Measurements from ENCODE around the gene MAN2A1. TPM values are rescaled to one million over a fixed set of nuclear protein-coding genes. Genes with fewer than 3 reads are reported as not detected.

The MAN2A1 gene
- total RNA-seq, 4 donors from 2014 or later = 53.1 to 83.6 (median 59.3) TPM

- no peak overlapping the region for H3K4me3 ChIP-seq (replicated peaks in 1 of 3)
- WGBS, 2 donors = 80 to 92% methylated on average over 5 of the region's 5 CpGs
- no peaks in the 10 kb centered on the region for H3K4me1 ChIP-seq
- intact Hi-C loops (cut with DNase I) = no loop called here
- TF ChIP-seq, protein P1, sequence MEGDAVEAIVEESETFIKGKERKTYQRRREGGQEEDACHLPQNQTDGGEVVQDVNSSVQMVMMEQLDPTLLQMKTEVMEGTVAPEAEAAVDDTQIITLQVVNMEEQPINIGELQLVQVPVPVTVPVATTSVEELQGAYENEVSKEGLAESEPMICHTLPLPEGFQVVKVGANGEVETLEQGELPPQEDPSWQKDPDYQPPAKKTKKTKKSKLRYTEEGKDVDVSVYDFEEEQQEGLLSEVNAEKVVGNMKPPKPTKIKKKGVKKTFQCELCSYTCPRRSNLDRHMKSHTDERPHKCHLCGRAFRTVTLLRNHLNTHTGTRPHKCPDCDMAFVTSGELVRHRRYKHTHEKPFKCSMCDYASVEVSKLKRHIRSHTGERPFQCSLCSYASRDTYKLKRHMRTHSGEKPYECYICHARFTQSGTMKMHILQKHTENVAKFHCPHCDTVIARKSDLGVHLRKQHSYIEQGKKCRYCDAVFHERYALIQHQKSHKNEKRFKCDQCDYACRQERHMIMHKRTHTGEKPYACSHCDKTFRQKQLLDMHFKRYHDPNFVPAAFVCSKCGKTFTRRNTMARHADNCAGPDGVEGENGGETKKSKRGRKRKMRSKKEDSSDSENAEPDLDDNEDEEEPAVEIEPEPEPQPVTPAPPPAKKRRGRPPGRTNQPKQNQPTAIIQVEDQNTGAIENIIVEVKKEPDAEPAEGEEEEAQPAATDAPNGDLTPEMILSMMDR (IDR thresholded peaks at IDR 0.05) = no peak
- no peak for TF ChIP-seq POLR2A (IDR thresholded peaks at IDR 0.05)
- H3K9me3 ChIP-seq = no peaks in the 10 kb centered on the region
- no peaks in the 10 kb centered on the region for H3K27me3 ChIP-seq
- no peak overlapping the region for H3K27ac ChIP-seq
- no peaks in the 10 kb centered on the region for H3K36me3 ChIP-seq
- no peak for DNase-seq
These were observed 21.5 kb upstream of the MAN2A1 start for GRCh38 chr5:109668237-109668636.

DNA sequence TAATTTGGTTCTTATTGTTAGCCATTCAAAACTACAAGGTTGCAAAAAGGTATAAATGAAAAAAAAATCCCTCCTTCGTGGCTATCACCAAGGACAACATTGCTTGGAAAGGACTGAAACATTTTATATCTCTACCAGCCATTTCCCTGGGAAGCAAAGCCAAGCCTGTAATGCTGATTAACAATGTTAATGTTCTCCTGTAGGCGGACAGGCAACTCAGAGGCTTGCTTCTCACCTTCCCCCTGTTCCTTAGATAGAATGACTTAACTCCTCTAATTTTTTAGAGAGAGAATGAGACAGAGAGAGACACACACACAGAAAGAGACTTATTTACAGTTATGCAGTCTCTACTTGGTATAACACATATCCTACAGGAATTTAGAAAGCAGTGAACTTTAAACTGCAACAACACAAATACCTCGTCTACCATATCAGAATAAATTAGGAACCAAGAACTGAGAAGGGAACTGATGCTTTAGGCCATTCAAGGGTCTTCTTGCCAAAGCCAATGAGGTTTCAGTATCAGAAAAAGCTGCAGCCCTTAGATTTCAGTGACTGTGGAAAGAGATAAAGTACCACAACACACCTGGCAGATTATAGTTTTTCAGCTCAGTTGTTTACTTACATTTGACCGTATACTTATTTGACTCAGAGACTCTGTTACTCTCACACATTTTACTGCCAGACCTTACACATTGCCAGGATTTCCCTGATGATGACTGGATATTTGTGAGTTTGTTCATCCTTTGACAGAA lies 20.9 kb upstream of the MAN2A1 start:
- H3K4me3 ChIP-seq (replicated peaks in 1 of 3) = no peak overlapping the region
- intact Hi-C loops (cut with DNase I) = no loop called here
- no peak for TF ChIP-seq POLR2A (IDR thresholded peaks at IDR 0.05)
- TF ChIP-seq, protein P1 (IDR thresholded peaks at IDR 0.05) = no peak

DNA sequence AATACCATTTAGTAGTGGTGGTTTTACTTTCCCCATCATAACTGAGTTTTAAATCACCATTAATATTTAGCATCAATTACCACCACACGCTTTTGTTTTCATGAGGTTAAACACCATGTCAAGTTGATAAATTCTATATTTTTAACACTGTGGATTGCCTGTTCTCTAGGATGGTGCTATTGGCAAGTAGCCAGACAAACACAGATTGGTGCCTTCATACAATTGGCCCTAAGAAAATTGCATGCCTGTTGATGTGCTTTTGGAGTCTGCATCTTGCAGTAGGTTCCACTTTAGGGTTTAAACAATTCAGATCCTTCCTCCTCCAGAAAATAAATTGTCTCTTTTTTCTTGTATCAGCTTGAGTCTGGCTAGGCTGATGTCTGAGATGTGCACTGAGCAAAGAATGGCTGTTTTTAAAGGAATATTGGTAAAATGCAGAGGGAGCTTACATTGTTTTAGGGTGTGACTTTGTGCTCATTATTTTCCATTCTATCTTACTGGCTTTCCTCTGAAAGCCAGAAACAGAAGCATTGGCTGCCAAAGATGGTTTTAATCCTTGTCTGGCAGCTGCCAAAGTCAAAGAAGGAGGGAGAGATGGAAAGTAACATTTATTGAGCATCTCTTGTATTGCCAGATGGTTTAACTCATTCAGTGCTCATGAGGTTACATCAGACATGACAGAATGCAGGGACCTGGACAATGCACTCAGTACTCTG lies 19.6 kb upstream of the MAN2A1 start:
- H3K27ac ChIP-seq = no peak overlapping the region
- no peaks in the 10 kb centered on the region for H3K36me3 ChIP-seq
- 84 to 95% methylated on average over 1 of the region's 1 CpG for WGBS, 2 donors
- H3K9me3 ChIP-seq = no peaks in the 10 kb centered on the region
- H3K4me1 ChIP-seq = no peaks in the 10 kb centered on the region
- H3K27me3 ChIP-seq = no peaks in the 10 kb centered on the region
- H3K4me3 ChIP-seq (replicated peaks in 1 of 3) = no peak overlapping the region
- intact Hi-C loops (cut with DNase I) = no loop called here
- TF ChIP-seq POLR2A (IDR thresholded peaks at IDR 0.05) = no peak
- TF ChIP-seq, protein P1 (IDR thresholded peaks at IDR 0.05) = no peak
- no peak for DNase-seq

More for the DNA sequence above, 20.9 kb upstream of the MAN2A1 start:
- H3K36me3 ChIP-seq = no peaks in the 10 kb centered on the region
- DNase-seq = no peak
- H3K9me3 ChIP-seq = no peaks in the 10 kb centered on the region
- no peak overlapping the region for H3K27ac ChIP-seq
- H3K27me3 ChIP-seq = no peaks in the 10 kb centered on the region
- WGBS, 2 donors = 80 to 83% methylated on average over 4 of the region's 4 CpGs
- H3K4me1 ChIP-seq = no peaks in the 10 kb centered on the region

DNA sequence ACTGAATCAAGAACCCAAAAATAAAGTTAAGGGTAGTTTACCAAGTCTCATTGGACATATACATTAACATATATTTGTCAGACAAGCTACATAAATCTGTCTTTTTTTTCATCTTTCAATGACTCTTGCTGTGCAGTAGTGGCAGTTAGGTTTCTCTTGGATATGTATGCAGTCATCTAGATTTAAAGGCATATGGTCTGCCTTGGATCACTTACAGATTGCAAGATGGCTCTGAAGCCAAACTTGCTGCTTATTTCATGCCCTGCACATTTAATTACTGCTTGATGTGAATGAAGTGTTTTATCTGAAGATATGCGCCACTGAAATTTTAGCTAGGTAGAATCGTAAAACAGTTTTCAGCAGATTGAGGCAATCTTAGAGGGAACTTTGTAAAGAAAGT lies 18.6 kb upstream of the MAN2A1 start:
- 94 to 97% methylated on average over 2 of the region's 2 CpGs for WGBS, 2 donors
- H3K36me3 ChIP-seq = no peaks in the 10 kb centered on the region
- H3K27ac ChIP-seq = no peak overlapping the region
- intact Hi-C loops (cut with DNase I) = no loop called here
- TF ChIP-seq, protein P1 (IDR thresholded peaks at IDR 0.05) = no peak
- TF ChIP-seq POLR2A (IDR thresholded peaks at IDR 0.05) = no peak
- H3K9me3 ChIP-seq = no peaks in the 10 kb centered on the region
- no peaks in the 10 kb centered on the region for H3K27me3 ChIP-seq
- no peak for DNase-seq
- H3K4me3 ChIP-seq (replicated peaks in 1 of 3) = no peak overlapping the region
- H3K4me1 ChIP-seq = no peaks in the 10 kb centered on the region

GRCh38 chr5:109674596-109674995 lies 15.1 kb upstream of the MAN2A1 start:
- TF ChIP-seq, protein P1 (IDR thresholded peaks at IDR 0.05) = no peak
- TF ChIP-seq POLR2A (IDR thresholded peaks at IDR 0.05) = no peak
- Histone ChIP-seq H3K9me3 (no peaks in the 10 kb centered on the region), H3K4me1 (no peaks in the 10 kb centered on the region), H3K4me3 (replicated peaks in 1 of 3) (no peak overlapping the region), H3K36me3 (no peaks in the 10 kb centered on the region), H3K27me3 (no peaks in the 10 kb centered on the region), H3K27ac (no peak overlapping the region)
- intact Hi-C loops (cut with DNase I) = no loop called here
- 82 to 96% methylated on average over 4 of the region's 4 CpGs for WGBS, 2 donors
- no peak for DNase-seq
